ENCODE results near the gene RANBP17.

RANBP17 gene

DNA sequence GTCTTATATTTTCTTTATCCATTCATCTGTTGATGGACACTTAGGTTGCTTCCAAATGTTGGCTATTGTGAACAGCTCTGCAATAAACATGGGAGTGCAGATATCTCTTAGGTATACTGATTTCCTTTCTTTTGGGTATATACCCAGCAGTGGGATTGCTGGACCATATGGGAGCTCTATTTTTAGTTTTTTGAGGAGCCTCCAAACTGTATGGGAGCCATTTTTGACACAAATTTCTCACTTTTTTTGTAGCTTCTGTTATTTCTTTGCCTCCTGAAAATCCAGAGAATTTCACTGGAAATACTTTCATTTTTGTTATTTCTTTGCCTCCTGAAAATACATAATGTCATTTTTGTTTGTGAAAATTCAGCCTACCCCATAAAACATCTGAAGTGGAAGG is 15.0 kb upstream of the RANBP17 start:
- no peak for DNase-seq (ENCODE audit: extremely low spot score)
- TF ChIP-seq HDGF (IDR thresholded peaks at IDR 0.05; ENCODE audit: borderline replicate concordance), result no peak
- TF ChIP-seq NFRKB (IDR thresholded peaks at IDR 0.05), result no peak
- TF ChIP-seq CTBP1 (IDR thresholded peaks at IDR 0.05; ENCODE audit: borderline replicate concordance), result no peak
- no peak for TF ChIP-seq ARNT (IDR thresholded peaks at IDR 0.05)
- TF ChIP-seq FOXA1 (IDR thresholded peaks at IDR 0.05), result no peak
- TF ChIP-seq FOXK2 (IDR thresholded peaks at IDR 0.05), result no peak
- no peak for TF ChIP-seq LEF1 (IDR thresholded peaks at IDR 0.05; ENCODE audit: borderline replicate concordance)
- no peak for TF ChIP-seq SP1 (IDR thresholded peaks at IDR 0.05)
- no peak for TF ChIP-seq SUZ12 (IDR thresholded peaks at IDR 0.05)
- no peak for TF ChIP-seq BHLHE40 (IDR thresholded peaks at IDR 0.05; ENCODE audit: borderline replicate concordance)
- no peak for TF ChIP-seq ZNF384 (IDR thresholded peaks at IDR 0.05)
- TF ChIP-seq TARDBP (IDR thresholded peaks at IDR 0.05), result no peak
- TF ChIP-seq L3MBTL2 (conservative IDR thresholded peaks at IDR 0.05), result no peak
- TF ChIP-seq FOXM1 (IDR thresholded peaks at IDR 0.05; ENCODE audit: borderline replicate concordance), result no peak
- ChIA-PET POLR2A (no interaction called here), CTCF (no interaction called here)

DNA sequence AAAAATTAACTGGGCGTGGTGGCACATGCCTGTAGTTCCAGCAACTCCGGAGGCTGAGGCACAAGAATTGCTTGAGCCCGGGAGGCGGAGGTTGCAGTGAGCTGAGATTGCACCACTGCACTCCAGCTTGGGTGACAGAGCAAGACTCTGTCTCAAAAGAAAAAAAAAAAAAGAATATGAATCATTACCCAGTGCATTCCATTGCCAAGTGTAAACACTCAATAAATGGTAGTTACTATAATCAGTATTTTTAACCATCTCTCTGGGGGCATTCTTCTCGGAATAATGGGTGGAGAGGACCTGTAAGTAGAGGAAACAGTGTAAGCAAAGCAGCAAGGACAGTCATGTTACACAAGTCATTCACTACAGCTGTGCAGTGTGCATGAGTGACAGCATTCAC is 13.8 kb upstream of the RANBP17 start:
- TF ChIP-seq SUZ12 (IDR thresholded peaks at IDR 0.05), result no peak
- no peak for TF ChIP-seq NFRKB (IDR thresholded peaks at IDR 0.05)
- no peak for TF ChIP-seq HDGF (IDR thresholded peaks at IDR 0.05; ENCODE audit: borderline replicate concordance)
- no peak for TF ChIP-seq BHLHE40 (IDR thresholded peaks at IDR 0.05; ENCODE audit: borderline replicate concordance)
- TF ChIP-seq FOXM1 (IDR thresholded peaks at IDR 0.05; ENCODE audit: borderline replicate concordance), result no peak
- TF ChIP-seq ZNF384 (IDR thresholded peaks at IDR 0.05), result no peak
- TF ChIP-seq SP1 (IDR thresholded peaks at IDR 0.05), result no peak
- TF ChIP-seq ARNT (IDR thresholded peaks at IDR 0.05), result no peak
- no peak for TF ChIP-seq TARDBP (IDR thresholded peaks at IDR 0.05)
- TF ChIP-seq L3MBTL2 (conservative IDR thresholded peaks at IDR 0.05), result no peak
- TF ChIP-seq ELF4 (IDR thresholded peaks at IDR 0.05), result no peak
- TF ChIP-seq CTBP1 (IDR thresholded peaks at IDR 0.05; ENCODE audit: borderline replicate concordance), result no peak
- TF ChIP-seq, protein P1, sequence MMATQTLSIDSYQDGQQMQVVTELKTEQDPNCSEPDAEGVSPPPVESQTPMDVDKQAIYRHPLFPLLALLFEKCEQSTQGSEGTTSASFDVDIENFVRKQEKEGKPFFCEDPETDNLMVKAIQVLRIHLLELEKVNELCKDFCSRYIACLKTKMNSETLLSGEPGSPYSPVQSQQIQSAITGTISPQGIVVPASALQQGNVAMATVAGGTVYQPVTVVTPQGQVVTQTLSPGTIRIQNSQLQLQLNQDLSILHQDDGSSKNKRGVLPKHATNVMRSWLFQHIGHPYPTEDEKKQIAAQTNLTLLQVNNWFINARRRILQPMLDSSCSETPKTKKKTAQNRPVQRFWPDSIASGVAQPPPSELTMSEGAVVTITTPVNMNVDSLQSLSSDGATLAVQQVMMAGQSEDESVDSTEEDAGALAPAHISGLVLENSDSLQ (IDR thresholded peaks at IDR 0.05), result no peak
- no peak for TF ChIP-seq LEF1 (IDR thresholded peaks at IDR 0.05; ENCODE audit: borderline replicate concordance)
- TF ChIP-seq FOXK2 (IDR thresholded peaks at IDR 0.05), result no peak
- no peak for TF ChIP-seq FOXA1 (IDR thresholded peaks at IDR 0.05)
- ChIA-PET POLR2A (no interaction called here), CTCF (no interaction called here)
- DNase-seq (ENCODE audit: extremely low spot score), result no peak

DNA sequence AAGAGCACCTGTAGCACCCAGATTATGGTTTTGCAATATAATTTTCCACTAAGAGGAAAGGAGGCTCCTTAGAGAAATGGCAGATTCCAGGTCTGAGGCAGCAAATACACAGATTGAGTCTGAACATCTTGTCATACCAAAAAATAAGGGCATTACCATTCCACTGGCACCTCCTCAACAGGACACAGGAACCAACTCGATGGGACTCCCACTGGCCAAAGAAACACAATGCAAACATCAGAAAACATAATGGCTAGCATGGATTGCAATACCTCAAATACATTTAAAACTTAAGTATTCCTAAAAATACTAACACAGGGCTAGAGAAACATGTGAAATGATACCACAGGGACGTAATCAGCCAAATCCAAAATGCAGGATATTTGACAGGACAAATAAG is 12.4 kb upstream of the RANBP17 start:
- TF ChIP-seq CTBP1 (IDR thresholded peaks at IDR 0.05; ENCODE audit: borderline replicate concordance) (no peak), ZNF384 (IDR thresholded peaks at IDR 0.05) (no peak), ELF4 (IDR thresholded peaks at IDR 0.05) (no peak), HDGF (IDR thresholded peaks at IDR 0.05; ENCODE audit: borderline replicate concordance) (no peak), L3MBTL2 (conservative IDR thresholded peaks at IDR 0.05) (no peak), FOXM1 (IDR thresholded peaks at IDR 0.05; ENCODE audit: borderline replicate concordance) (no peak), SP1 (IDR thresholded peaks at IDR 0.05) (no peak), ARNT (IDR thresholded peaks at IDR 0.05) (no peak), FOXK2 (IDR thresholded peaks at IDR 0.05) (no peak)
- TF ChIP-seq, protein P1 (IDR thresholded peaks at IDR 0.05), result no peak
- ChIA-PET POLR2A (no interaction called here), CTCF (no interaction called here)
- no peak for DNase-seq (ENCODE audit: extremely low spot score)

DNA sequence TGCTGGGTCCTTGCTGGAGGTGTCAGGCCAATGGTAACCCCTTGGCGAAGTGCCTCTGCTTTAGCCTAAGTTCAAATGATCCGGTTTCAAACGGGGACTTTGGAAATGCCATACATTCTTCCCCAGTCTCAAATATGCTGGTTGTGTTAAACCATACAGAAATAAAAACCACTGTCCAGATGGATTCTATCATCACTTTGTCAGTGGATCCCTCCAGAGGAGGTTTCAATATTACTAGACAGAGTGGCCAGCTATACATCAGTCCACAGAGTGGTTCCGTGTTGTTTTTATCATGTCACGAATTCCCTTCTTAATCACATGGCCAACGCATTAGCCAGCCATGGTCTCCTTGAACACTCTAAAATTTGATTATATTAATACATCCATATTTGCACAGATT is 7.3 kb upstream of the RANBP17 start:
- DNase-seq (ENCODE audit: extremely low spot score), result no peak
- POLR2A ChIA-PET, result no interaction called here
- CTCF ChIA-PET, result no interaction called here
- TF ChIP-seq BHLHE40 (IDR thresholded peaks at IDR 0.05; ENCODE audit: borderline replicate concordance), result no peak
- no peak for TF ChIP-seq FOXK2 (IDR thresholded peaks at IDR 0.05)
- TF ChIP-seq L3MBTL2 (conservative IDR thresholded peaks at IDR 0.05), result no peak

DNA sequence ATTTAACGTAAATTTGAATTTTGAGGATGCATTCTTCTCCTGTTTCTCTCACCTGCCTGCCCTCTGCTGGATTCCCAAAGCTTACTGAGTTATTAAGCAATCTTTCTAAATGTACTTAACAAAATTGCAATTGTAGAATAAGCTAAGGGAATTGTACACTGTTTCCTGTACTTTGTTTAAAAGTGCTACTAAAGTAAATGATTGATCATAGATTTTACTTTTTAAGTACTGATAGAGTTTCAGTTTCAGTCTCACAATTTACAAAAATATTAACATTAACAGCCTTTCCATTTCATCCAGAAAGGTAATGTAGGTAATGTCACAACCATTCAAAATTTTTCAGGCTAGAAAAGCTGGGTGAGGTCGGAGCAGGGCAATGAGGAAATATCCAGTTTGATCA is 4.8 kb upstream of the RANBP17 start:
- no peak for DNase-seq (ENCODE audit: extremely low spot score)
- TF ChIP-seq, protein P1 (IDR thresholded peaks at IDR 0.05), result no peak
- TF ChIP-seq NFRKB (IDR thresholded peaks at IDR 0.05) (no peak), TARDBP (IDR thresholded peaks at IDR 0.05) (no peak), FOXA1 (IDR thresholded peaks at IDR 0.05) (no peak), FOXM1 (IDR thresholded peaks at IDR 0.05; ENCODE audit: borderline replicate concordance) (no peak), ARNT (IDR thresholded peaks at IDR 0.05) (no peak), HDGF (IDR thresholded peaks at IDR 0.05; ENCODE audit: borderline replicate concordance) (no peak), ELF4 (IDR thresholded peaks at IDR 0.05) (no peak)
- CTCF ChIA-PET, result no interaction called here
- POLR2A ChIA-PET, result no interaction called here

DNA sequence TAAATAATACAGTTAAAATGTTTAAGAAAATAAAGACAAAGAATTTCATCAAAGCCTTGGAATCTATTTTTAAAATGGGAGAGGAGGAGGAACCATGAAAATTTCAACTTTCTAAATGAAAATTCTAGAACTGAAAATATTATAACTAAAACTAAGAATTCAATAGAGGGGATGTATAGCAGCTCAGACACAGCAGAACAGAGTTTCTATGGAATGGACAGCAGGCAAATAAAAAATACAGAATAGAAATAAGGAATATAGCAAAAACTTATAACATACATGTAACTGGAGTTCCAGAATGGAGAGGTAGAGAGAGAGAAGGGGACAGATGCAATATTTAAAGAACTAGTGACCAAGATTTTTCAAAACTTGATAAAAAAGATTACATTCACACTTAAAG is 1.4 kb upstream of the RANBP17 start:
- TF ChIP-seq ELF4 (IDR thresholded peaks at IDR 0.05) (no peak), NFRKB (IDR thresholded peaks at IDR 0.05) (no peak), FOXA1 (IDR thresholded peaks at IDR 0.05) (no peak), L3MBTL2 (conservative IDR thresholded peaks at IDR 0.05) (no peak), SP1 (IDR thresholded peaks at IDR 0.05) (no peak), BHLHE40 (IDR thresholded peaks at IDR 0.05; ENCODE audit: borderline replicate concordance) (no peak), HDGF (IDR thresholded peaks at IDR 0.05; ENCODE audit: borderline replicate concordance) (no peak), FOXM1 (IDR thresholded peaks at IDR 0.05; ENCODE audit: borderline replicate concordance) (no peak), SUZ12 (IDR thresholded peaks at IDR 0.05) (no peak), ZNF384 (IDR thresholded peaks at IDR 0.05) (no peak), LEF1 (IDR thresholded peaks at IDR 0.05; ENCODE audit: borderline replicate concordance) (no peak), ARNT (IDR thresholded peaks at IDR 0.05) (no peak), TARDBP (IDR thresholded peaks at IDR 0.05) (no peak), FOXK2 (IDR thresholded peaks at IDR 0.05) (no peak)
- TF ChIP-seq, protein P1 (IDR thresholded peaks at IDR 0.05), result no peak
- CTCF ChIA-PET, result no interaction called here
- DNase-seq (ENCODE audit: extremely low spot score), result no peak
- POLR2A ChIA-PET, result no interaction called here

Data from HEK293T (cell line).